OCI-LY1 (cell line): Measurements from ENCODE around the gene WWC2.

Source experiments
- CTCF ChIP-seq: fragments of 200-600 bp; sonication (generic), shearing (Covaris generic); IDR thresholded peaks from 2 replicates; pipeline ENCODE4 v1.5.1; 2017; ENCODE audit warnings: mild to moderate bottlenecking, antibody characterized with exemption, low read length, moderate library complexity, mixed read lengths
- EZH2 ChIP-seq: fragments of 200-600 bp; sonication (generic), shearing (Covaris generic); IDR thresholded peaks from 2 replicates; pipeline ENCODE4 v1.8.0; 2017; ENCODE audit warnings: borderline replicate concordance, mixed run types, mild to moderate bottlenecking, antibody characterized with exemption, low read length, moderate library complexity, mixed read lengths

GRCh38 chr4:183165376-183165775, 66.3 kb downstream of the WWC2 start:
- TF ChIP-seq CTCF = no peak
- no peak for TF ChIP-seq EZH2
